Prostate gland (tissue), 2 donors: ENCODE results near the gene COG4. TPM values are rescaled to one million over a fixed set of nuclear protein-coding genes. Genes with fewer than 3 reads are reported as not detected.
A peak's percentile ranks its signal among the peaks of the same experiment; 100 is the strongest.

Experiments
- DNase-seq: peaks from one replicate; pipeline ENCODE4 v3.0.0-alpha.2; 2019; ENCODE audit warnings: low spot score
- H3K27ac ChIP-seq, 2 donors: fragments of 200-600 bp; sonication (generic); 2 replicates each; pipeline ENCODE4 v1.5.1; 2017 to 2019
- H3K27me3 ChIP-seq: fragments of 200-600 bp; sonication (generic); replicated peaks from 2 replicates; pipeline ENCODE4 v1.5.1; 2019; ENCODE audit not compliant: insufficient read depth
- H3K36me3 ChIP-seq, 2 donors: fragments of 200-600 bp; sonication (generic); 1 replicate in 1 of 2; 2 replicates in 1 of 2; pipeline versions ENCODE4 v1.5.1 to v1.8.1; 2017 to 2019
- H3K4me1 ChIP-seq: fragments of 200-600 bp; sonication (generic); replicated peaks from 2 replicates; pipeline ENCODE4 v1.5.1; 2019
- H3K4me3 ChIP-seq, 2 donors: fragments of 200-600 bp; sonication (generic); 2 replicates each; pipeline ENCODE4 v1.5.1; 2017 to 2019
- H3K9me3 ChIP-seq: fragments of 200-600 bp; sonication (generic); 2 replicates; pipeline ENCODE4 v1.5.1; 2017
- POLR2A ChIP-seq: fragments of 450-650 bp; IDR thresholded peaks from one replicate; pipeline ENCODE4 v1.6.1; 2016; ENCODE audit warnings: antibody characterized with exemption, mild to moderate bottlenecking
- POLR2AphosphoS5 ChIP-seq: sonication (generic); formaldehyde crosslinking; IDR thresholded peaks from one replicate; pipeline ENCODE4 v1.6.1; 2017; ENCODE audit warnings: antibody characterized with exemption
- WGBS: methylation state at CpG from one replicate; pipeline ENCODE4 v1.1.5; 2018; 5-methylcytosine and 5-hydroxymethylcytosine counted together
- intact Hi-C: fragments of 100-400 bp; cut with DNase I; formaldehyde crosslinking; loops from one replicate; pipeline ENCODE4 v1.14.2; 2022
- total RNA-seq, 2 donors: library from RNA; depleted of rRNA; stranded (reverse); fragments of >200 nt; gene quantifications; one replicate each; pipeline ENCODE4 v1.1.0, GENCODE V29; 2016
- TF ChIP-seq, protein P1 (sequence below), 4 experiments: fragments of 200-600 bp in 2 of 4; fragments of 450-650 bp in 2 of 4; sonication (generic) in 2 of 4; IDR thresholded peaks; 1 replicate in 3 of 4; 2 replicates in 1 of 4; pipeline ENCODE4 v1.5.1; 2016 to 2019; ENCODE audit warnings: antibody characterized with exemption in 4 of 4, mild to moderate bottlenecking in 2 of 4, moderate library complexity in 2 of 4

COG4 gene
- total RNA-seq, 2 donors from 2014 or later: 34.6 to 62.0 TPM

DNA sequence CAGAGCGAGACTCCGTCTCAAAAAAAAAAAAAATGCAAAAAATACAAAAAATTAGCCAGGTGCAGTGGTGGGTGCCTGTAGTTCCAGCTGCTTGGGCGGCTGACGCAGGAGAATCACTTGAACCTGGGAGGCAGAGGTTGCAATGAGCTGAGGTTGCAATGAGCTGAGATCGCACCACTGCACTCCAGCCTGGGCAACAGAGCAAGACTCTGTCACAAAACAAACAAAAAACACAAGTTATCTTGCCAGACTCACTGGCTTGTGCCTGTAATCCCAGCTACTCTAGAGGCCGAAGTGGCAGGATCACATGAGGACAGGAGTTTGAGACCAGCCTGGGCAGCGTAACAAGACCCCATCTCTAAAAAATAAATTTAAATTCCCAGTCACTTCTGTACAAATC lies 81.0 kb downstream of the COG4 start:
- intact Hi-C loops: no loop called here
- no peaks in the 10 kb centered on the region for H3K27me3 ChIP-seq
- WGBS: 94% methylated on average over 7 of the region's 7 CpGs

DNA sequence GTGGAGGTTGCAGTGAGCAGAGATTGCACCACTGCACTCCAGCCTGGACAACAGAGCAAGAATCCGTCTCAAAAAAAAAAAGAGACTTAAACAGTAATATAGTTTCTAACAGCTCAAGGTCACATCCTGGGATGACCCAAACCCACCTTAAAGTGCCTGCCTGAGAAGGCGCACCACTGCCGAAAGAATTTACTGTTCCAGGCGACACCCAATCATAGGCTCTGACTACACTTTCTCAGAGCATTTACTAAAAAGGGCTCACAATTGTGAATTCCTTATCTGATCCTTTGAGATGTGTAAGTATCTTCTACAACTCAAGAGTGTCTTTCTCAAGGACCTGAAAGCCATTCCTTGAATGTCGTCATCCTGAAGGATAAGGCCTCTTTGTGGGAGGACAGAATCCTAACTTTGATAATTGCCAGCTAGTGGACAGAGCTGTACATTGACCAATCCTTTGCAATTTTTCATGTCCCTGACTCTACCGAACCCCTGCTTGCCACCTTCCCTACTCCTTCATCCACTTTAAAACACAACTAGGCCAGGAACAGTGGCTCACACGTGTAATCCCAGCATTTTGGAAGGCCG lies 81.9 kb downstream of the COG4 start:
- TF ChIP-seq POLR2AphosphoS5: no peak
- no peak for TF ChIP-seq POLR2A
- TF ChIP-seq, protein P1, sequence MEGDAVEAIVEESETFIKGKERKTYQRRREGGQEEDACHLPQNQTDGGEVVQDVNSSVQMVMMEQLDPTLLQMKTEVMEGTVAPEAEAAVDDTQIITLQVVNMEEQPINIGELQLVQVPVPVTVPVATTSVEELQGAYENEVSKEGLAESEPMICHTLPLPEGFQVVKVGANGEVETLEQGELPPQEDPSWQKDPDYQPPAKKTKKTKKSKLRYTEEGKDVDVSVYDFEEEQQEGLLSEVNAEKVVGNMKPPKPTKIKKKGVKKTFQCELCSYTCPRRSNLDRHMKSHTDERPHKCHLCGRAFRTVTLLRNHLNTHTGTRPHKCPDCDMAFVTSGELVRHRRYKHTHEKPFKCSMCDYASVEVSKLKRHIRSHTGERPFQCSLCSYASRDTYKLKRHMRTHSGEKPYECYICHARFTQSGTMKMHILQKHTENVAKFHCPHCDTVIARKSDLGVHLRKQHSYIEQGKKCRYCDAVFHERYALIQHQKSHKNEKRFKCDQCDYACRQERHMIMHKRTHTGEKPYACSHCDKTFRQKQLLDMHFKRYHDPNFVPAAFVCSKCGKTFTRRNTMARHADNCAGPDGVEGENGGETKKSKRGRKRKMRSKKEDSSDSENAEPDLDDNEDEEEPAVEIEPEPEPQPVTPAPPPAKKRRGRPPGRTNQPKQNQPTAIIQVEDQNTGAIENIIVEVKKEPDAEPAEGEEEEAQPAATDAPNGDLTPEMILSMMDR (IDR thresholded peaks at IDR 0.05): no peak
- Histone ChIP-seq H3K4me1 (no peaks in the 10 kb centered on the region), H3K36me3 (no peaks in the 10 kb centered on the region), H3K27me3 (no peaks in the 10 kb centered on the region), H3K4me3 (no peak overlapping the region), H3K9me3 (no peaks in the 10 kb centered on the region), H3K27ac (no peak overlapping the region)
- intact Hi-C loops: no loop called here
- 92% methylated on average over 8 of the region's 8 CpGs for WGBS
- DNase-seq: no peak

More for the DNA sequence above, 81.0 kb downstream of the COG4 start:
- no peaks in the 10 kb centered on the region for H3K9me3 ChIP-seq
- no peaks in the 10 kb centered on the region for H3K36me3 ChIP-seq
- no peak for TF ChIP-seq POLR2A
- no peak for TF ChIP-seq POLR2AphosphoS5
- TF ChIP-seq, protein P1 (IDR thresholded peaks at IDR 0.05): no peak
- no peak overlapping the region for H3K4me3 ChIP-seq
- no peak for DNase-seq
- no peaks in the 10 kb centered on the region for H3K4me1 ChIP-seq
- no peak overlapping the region for H3K27ac ChIP-seq

DNA sequence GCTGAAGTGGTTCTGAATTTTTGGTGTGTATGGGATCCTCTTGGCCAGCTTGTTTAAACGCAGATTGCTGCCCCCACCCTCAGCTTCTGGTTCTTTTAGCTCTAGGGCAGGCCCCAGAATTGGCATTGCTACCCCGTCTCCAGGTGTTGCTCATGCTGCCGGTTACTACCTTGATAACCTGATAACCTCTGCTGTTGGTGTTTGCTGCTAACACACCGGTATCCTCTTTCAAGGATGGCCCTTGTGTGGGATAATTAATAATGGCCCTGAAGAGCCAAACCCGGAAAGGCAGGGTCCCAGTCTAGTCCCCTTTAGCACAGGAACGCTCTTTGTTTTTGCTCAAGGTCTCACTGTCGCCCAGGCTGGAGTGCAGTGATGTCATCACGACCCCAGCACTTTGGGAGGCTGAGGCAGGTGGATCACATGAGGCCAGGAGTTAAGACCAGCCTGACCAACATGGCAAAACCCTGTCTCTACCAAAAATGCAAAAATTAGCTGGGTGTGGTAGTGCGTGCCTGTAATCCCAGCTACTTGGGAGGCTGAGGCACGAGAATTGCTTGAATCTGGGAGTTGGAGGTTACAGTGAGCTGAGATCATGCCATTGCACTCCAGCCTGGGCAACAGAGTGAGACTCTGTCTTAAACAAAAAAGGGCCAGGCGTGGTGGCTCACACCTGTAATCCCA lies 83.2 kb downstream of the COG4 start:
- Histone ChIP-seq H3K36me3 (no peaks in the 10 kb centered on the region), H3K27ac (peak overlapping the region in 1 of 2 donors; percentile 67), H3K4me1 (no peaks in the 10 kb centered on the region), H3K4me3 (peak overlapping the region in 1 of 2 donors; percentile 59), H3K27me3 (no peaks in the 10 kb centered on the region), H3K9me3 (no peaks in the 10 kb centered on the region)
- no peak for DNase-seq
- TF ChIP-seq POLR2AphosphoS5: no peak
- TF ChIP-seq, protein P1 (IDR thresholded peaks at IDR 0.05): no peak
- no peak for TF ChIP-seq POLR2A
- 59% methylated on average over 11 of the region's 11 CpGs for WGBS
- intact Hi-C loops: no loop called here

DNA sequence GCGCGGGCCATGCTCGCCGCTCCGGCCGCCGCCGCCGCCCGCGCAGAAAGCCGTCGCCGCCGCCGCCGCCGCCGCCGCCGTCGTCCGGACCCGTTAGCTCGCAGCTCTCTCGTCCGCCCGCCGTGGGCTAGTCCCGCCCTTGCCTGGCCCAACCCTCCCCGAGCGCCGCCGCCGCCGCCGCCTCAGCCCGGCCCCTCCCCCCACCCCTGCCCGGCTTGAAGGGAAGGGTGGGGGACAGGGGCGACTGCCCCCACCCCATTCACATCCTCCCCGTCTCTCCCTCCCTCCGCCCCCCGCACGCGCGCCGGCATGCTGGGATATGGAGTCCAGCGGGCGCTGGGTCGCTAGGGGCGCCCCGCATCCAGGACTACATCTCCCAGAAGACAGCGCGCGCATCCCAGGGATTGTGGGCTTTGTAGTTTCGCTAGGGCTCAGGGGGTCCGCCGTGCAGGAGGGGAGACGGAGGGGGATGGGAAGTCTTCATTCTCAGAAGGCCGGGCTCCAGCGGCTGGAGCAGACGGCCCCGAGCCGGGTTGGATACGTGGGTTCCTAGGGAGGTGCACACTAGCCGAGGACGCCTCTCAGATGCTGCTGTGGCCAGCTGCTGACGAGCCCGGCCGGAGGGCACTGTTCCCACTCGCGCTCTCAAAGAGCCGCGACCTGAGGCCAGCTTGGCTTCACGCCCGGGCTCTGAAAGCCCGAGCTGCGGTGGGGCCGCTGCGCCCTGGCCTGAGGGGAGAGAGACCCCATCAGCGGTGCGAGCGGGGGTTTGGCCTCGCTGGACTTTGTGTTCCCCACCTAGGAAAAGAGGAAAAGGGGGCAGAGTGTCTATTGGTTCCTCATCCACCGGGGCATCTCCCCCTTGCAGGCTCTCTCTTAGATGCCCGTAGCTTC lies 84.1 kb downstream of the COG4 start, which contains the start of gene ST3GAL2:
Gene ST3GAL2 (minus strand): TSS at position 132 of the 894 bp plus-strand sequence. CDS start 40,570 bp downstream, outside the sequence.
- TF ChIP-seq, protein P1 (IDR thresholded peaks at IDR 0.05): peak in 1 of 4 experiments; percentile 55
- TF ChIP-seq POLR2AphosphoS5 (peak; percentile 84), POLR2A (no peak)
- 2% methylated on average over 43 of the region's 86 CpGs for WGBS
- Histone ChIP-seq H3K27ac (peak within 1 kb of the TSS; percentile 55 to 67), H3K9me3 (no peaks in the 10 kb centered on the region), H3K4me3 (peak within 1 kb of the TSS; percentile 59 to 67), H3K36me3 (no peaks in the 10 kb centered on the region), H3K27me3 (no peaks in the 10 kb centered on the region), H3K4me1 (no peaks in the 10 kb centered on the region)
- peak; percentile 87 for DNase-seq
- intact Hi-C loops: loop anchor here (5.0 kb wide), 1 partner anchor 57 kb away; no protein-coding TSS in a partner anchor
